Measurements from ENCODE around the gene DGKQ.

GRCh38 chr4:1000686-1001260 lies 27.4 kb upstream of the DGKQ start:
- TF ChIP-seq POLR2A (IDR thresholded peaks at IDR 0.05) (no peak), CTCF (IDR thresholded peaks at IDR 0.05) (no peak)
